Measurements from ENCODE around the gene PHC2. TPM values are rescaled to one million over a fixed set of nuclear protein-coding genes. Genes with fewer than 3 reads are reported as not detected.

PHC2 gene
- polyA plus RNA-seq, 1 donor (not counting 4 experiments of a cell fraction or from before 2014, with no cell fraction given): 51.7 TPM

- Histone ChIP-seq H3K27ac (ENCODE audit: control insufficient read depth, insufficient read depth, low read length) (peak overlapping the region; percentile 72), H3K4me2 (ENCODE audit: control insufficient read depth, extremely low read depth, insufficient read depth, low read depth, low read length) (peak overlapping the region; percentile 58), H4K20me1 (ENCODE audit: control insufficient read depth, extremely low read depth, insufficient read depth, low read length) (no peaks in the 10 kb centered on the region), H3K9me3 (ENCODE audit: control insufficient read depth, low read depth, low read length) (no peaks in the 10 kb centered on the region), H3K9me1 (ENCODE audit: control insufficient read depth, extremely low read depth, insufficient read depth, low read length) (no peaks in the 10 kb centered on the region), H3K27me3 (ENCODE audit: control insufficient read depth, extremely low read depth, insufficient read depth, low read length) (no peaks in the 10 kb centered on the region), H3K4me3 (ENCODE audit: control insufficient read depth in 2 of 3, extremely low read depth in 1 of 3, insufficient read depth in 2 of 3, low read depth in 1 of 3, low read length in 3 of 3) (no peak overlapping the region), H2AFZ (ENCODE audit: control insufficient read depth, low read length) (no peak overlapping the region), H3K9ac (ENCODE audit: control insufficient read depth, extremely low read depth, insufficient read depth, low read length) (no peak overlapping the region), H3K4me1 (ENCODE audit: control insufficient read depth, extremely low read depth, insufficient read depth, low read length) (peaks cover 56% of the 10 kb centered on the region), H3K79me2 (ENCODE audit: control insufficient read depth, insufficient read depth, low read length) (peaks cover 3% of the 10 kb centered on the region), H3K36me3 (ENCODE audit: control insufficient read depth in 2 of 2, extremely low read depth in 1 of 2, insufficient read depth in 2 of 2, low read length in 2 of 2) (no peaks in the 10 kb centered on the region)
- TF ChIP-seq EZH2 (IDR thresholded peaks at IDR 0.05; ENCODE audit: low read length): no peak
- TF ChIP-seq CTCF (optimal IDR thresholded peaks at IDR 0.05 in 1 of 3, IDR thresholded peaks at IDR 0.05 in 1 of 3, conservative IDR thresholded peaks at IDR 0.05 in 1 of 3; ENCODE audit: extremely low read depth in 1 of 3, insufficient read depth in 2 of 3, low read length in 3 of 3): no peak
- no peak for DNase-seq (ENCODE audit: low read depth, low spot score)
- dilution Hi-C loops (cut with MboI; ENCODE audit: extremely low pct_ligation_motif_present, low sequenced_read_pairs): no loop called here
- peak; percentile 67 for FAIRE-seq
Observed at GRCh38 chr1:33435096-33435820, 4.4 kb upstream of the PHC2 start.

GRCh38 chr1:33434363-33434750, 3.5 kb upstream of the PHC2 start:
- Histone ChIP-seq H3K9ac (ENCODE audit: control insufficient read depth, extremely low read depth, insufficient read depth, low read length) (no peak overlapping the region), H3K27me3 (ENCODE audit: control insufficient read depth, extremely low read depth, insufficient read depth, low read length) (no peaks in the 10 kb centered on the region), H3K79me2 (ENCODE audit: control insufficient read depth, insufficient read depth, low read length) (peaks cover 12% of the 10 kb centered on the region), H3K4me2 (ENCODE audit: control insufficient read depth, extremely low read depth, insufficient read depth, low read depth, low read length) (peak overlapping the region; percentile 58), H3K27ac (ENCODE audit: control insufficient read depth, insufficient read depth, low read length) (peak overlapping the region; percentile 72), H2AFZ (ENCODE audit: control insufficient read depth, low read length) (no peak overlapping the region), H3K4me3 (ENCODE audit: control insufficient read depth in 2 of 3, extremely low read depth in 1 of 3, insufficient read depth in 2 of 3, low read depth in 1 of 3, low read length in 3 of 3) (no peak overlapping the region), H3K4me1 (ENCODE audit: control insufficient read depth, extremely low read depth, insufficient read depth, low read length) (peaks cover 47% of the 10 kb centered on the region), H4K20me1 (ENCODE audit: control insufficient read depth, extremely low read depth, insufficient read depth, low read length) (no peaks in the 10 kb centered on the region), H3K9me1 (ENCODE audit: control insufficient read depth, extremely low read depth, insufficient read depth, low read length) (no peaks in the 10 kb centered on the region), H3K36me3 (ENCODE audit: control insufficient read depth in 2 of 2, extremely low read depth in 1 of 2, insufficient read depth in 2 of 2, low read length in 2 of 2) (no peaks in the 10 kb centered on the region), H3K9me3 (ENCODE audit: control insufficient read depth, low read depth, low read length) (no peaks in the 10 kb centered on the region)
- no peak for TF ChIP-seq EZH2 (IDR thresholded peaks at IDR 0.05; ENCODE audit: low read length)
- no peak for TF ChIP-seq CTCF (optimal IDR thresholded peaks at IDR 0.05 in 1 of 3, IDR thresholded peaks at IDR 0.05 in 1 of 3, conservative IDR thresholded peaks at IDR 0.05 in 1 of 3; ENCODE audit: extremely low read depth in 1 of 3, insufficient read depth in 2 of 3, low read length in 3 of 3)
- peak; percentile 59 for FAIRE-seq
- dilution Hi-C loops (cut with MboI; ENCODE audit: extremely low pct_ligation_motif_present, low sequenced_read_pairs): no loop called here
- no peak for DNase-seq (ENCODE audit: low read depth, low spot score)
